Ishikawa (cell line): ENCODE results near the gene SLC13A5.

Experiments
- CEBPB ChIP-seq: IDR thresholded peaks from 2 replicates; pipeline ENCODE4 v1.6.1; 2012
- CREB1 ChIP-seq: IDR thresholded peaks from 2 replicates; pipeline ENCODE4 v1.6.1; 2012; ENCODE audit warnings: low read depth
- FOXM1 ChIP-seq: IDR thresholded peaks from 2 replicates; pipeline ENCODE4 v1.6.1; 2012; ENCODE audit warnings: low read depth, borderline replicate concordance
- NFIC ChIP-seq: IDR thresholded peaks from 2 replicates; pipeline ENCODE4 v1.6.1; 2012
- RAD21 ChIP-seq: IDR thresholded peaks from 2 replicates; pipeline ENCODE4 v1.6.1; 2012; ENCODE audit warnings: low read depth
- REST ChIP-seq: IDR thresholded peaks from 2 replicates; pipeline ENCODE4 v1.6.1; 2012; ENCODE audit warnings: low read depth, mild to moderate bottlenecking
- TAF1 ChIP-seq: IDR thresholded peaks from 2 replicates; pipeline ENCODE4 v1.6.1; 2012; ENCODE audit warnings: low read depth, mild to moderate bottlenecking
- YY1 ChIP-seq: IDR thresholded peaks from 2 replicates; pipeline ENCODE4 v1.6.1; 2012; ENCODE audit warnings: low read depth

GRCh38 chr17:6674586-6674985, 38.6 kb downstream of the SLC13A5 start:
- TF ChIP-seq YY1 (no peak), REST (no peak), CEBPB (no peak), TAF1 (no peak), RAD21 (no peak), CREB1 (no peak), FOXM1 (no peak), NFIC (no peak)
